Tibial nerve (tissue), 4 donors: ENCODE data around the gene BLOC1S4.

Experiments used
- EP300 ChIP-seq, 2 donors: sonication (generic); formaldehyde crosslinking; IDR thresholded peaks; one replicate each; pipeline ENCODE4 v1.6.1; 2017; ENCODE audit warnings: antibody characterized with exemption in 2 of 2, mild to moderate bottlenecking in 1 of 2
- TF ChIP-seq, protein P1 (sequence below), 5 experiments: fragments of 200-600 bp in 3 of 5; fragments of 450-650 bp in 2 of 5; sonication (generic) in 3 of 5; IDR thresholded peaks; one replicate each; pipeline ENCODE4 v1.5.1; 2016 to 2019; ENCODE audit warnings: antibody characterized with exemption in 5 of 5, mild to moderate bottlenecking in 3 of 5, moderate library complexity in 2 of 5

DNA sequence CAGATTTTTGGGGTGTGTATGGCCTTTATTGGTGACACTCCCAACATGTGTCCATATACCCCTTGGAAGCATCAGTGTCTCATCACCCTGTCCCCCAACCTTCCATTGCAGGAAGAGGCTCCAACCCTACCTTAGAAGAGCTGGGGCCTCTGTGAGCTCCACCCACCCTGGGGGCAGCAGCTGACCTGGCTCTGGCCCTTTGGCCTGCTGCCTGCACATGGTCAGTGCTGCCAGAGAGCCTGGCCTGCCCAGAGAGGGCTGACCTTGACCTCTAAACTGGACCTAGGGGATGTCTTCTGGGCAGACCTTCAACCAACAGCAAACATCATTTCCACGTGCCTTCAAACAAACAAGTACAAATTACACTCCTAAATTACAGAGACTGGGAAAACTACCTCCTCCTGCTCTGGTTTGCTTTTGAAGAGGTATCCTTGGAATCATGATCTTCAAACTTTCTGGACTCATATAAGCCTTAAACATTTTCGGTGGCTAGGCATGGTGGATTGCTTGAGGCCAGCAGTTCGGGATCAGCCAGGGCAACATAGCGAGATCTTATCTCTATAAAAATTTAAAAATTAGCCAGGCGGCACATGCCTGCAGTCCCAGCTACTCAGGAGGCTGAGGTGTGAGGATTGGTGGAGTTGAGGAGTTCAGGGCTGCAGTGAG is 39.2 kb downstream of the BLOC1S4 start:
- TF ChIP-seq, protein P1, sequence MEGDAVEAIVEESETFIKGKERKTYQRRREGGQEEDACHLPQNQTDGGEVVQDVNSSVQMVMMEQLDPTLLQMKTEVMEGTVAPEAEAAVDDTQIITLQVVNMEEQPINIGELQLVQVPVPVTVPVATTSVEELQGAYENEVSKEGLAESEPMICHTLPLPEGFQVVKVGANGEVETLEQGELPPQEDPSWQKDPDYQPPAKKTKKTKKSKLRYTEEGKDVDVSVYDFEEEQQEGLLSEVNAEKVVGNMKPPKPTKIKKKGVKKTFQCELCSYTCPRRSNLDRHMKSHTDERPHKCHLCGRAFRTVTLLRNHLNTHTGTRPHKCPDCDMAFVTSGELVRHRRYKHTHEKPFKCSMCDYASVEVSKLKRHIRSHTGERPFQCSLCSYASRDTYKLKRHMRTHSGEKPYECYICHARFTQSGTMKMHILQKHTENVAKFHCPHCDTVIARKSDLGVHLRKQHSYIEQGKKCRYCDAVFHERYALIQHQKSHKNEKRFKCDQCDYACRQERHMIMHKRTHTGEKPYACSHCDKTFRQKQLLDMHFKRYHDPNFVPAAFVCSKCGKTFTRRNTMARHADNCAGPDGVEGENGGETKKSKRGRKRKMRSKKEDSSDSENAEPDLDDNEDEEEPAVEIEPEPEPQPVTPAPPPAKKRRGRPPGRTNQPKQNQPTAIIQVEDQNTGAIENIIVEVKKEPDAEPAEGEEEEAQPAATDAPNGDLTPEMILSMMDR (IDR thresholded peaks at IDR 0.05) = no peak
- no peak for TF ChIP-seq EP300 (IDR thresholded peaks at IDR 0.05)
